RWPE2 (cell line): ENCODE data around the gene ARHGEF28.
A peak's percentile ranks its signal among the peaks of the same experiment; 100 is the strongest.

Source experiments
- ATAC-seq: fragments of 200-7000 bp; cut with Tn5 transposase; 3 replicates; pipeline ENCODE4 v1.9.1; 2021; ENCODE audit warnings: low read depth
- DNase-seq: peaks from one replicate; pipeline ENCODE4 v3.0.0-alpha.2; 2020; ENCODE audit warnings: low spot score
- H3K27ac ChIP-seq: fragments of 450-650 bp; 2 replicates; pipeline ENCODE4 v1.5.1; 2017; ENCODE audit warnings: mild to moderate bottlenecking; ENCODE audit not compliant: poor library complexity, severe bottlenecking
- H3K27me3 ChIP-seq: fragments of 250-450 bp; sonication (Bioruptor Pico); 2 replicates; pipeline ENCODE4 v1.5.1; 2021; ENCODE audit warnings: mild to moderate bottlenecking, moderate library complexity; ENCODE audit not compliant: insufficient read depth, poor library complexity, severe bottlenecking
- H3K36me3 ChIP-seq: fragments of 250-450 bp; sonication (Bioruptor Pico); 2 replicates; pipeline ENCODE4 v1.5.1; 2020; ENCODE audit warnings: low read depth, mild to moderate bottlenecking, moderate library complexity
- H3K4me1 ChIP-seq: fragments of 250-450 bp; sonication (Bioruptor Pico); 2 replicates; pipeline ENCODE4 v1.5.1; 2021; ENCODE audit warnings: mild to moderate bottlenecking, moderate library complexity; ENCODE audit not compliant: insufficient read depth, poor library complexity, severe bottlenecking
- H3K4me3 ChIP-seq: fragments of 250-450 bp; sonication (Bioruptor Pico); 2 replicates; pipeline ENCODE4 v1.5.1; 2021; ENCODE audit warnings: mild to moderate bottlenecking, moderate library complexity; ENCODE audit not compliant: severe bottlenecking
- H3K9me3 ChIP-seq: fragments of 250-450 bp; sonication (Bioruptor Pico); 2 replicates; pipeline ENCODE4 v1.5.1; 2021; ENCODE audit warnings: mild to moderate bottlenecking, moderate library complexity; ENCODE audit not compliant: severe bottlenecking
- CTCF ChIP-seq: fragments of 450-650 bp; IDR thresholded peaks from one replicate; pipeline ENCODE4 v1.5.1; 2017; ENCODE audit warnings: mild to moderate bottlenecking, moderate library complexity; ENCODE audit not compliant: poor library complexity, severe bottlenecking

ARHGEF28 gene

GRCh38 chr5:73633060-73633459 is 7.1 kb downstream of the ARHGEF28 start:
- Histone ChIP-seq H3K27ac (peak overlapping the region; percentile 99), H3K9me3 (no peaks in the 10 kb centered on the region), H3K27me3 (no peaks in the 10 kb centered on the region), H3K4me3 (no peak overlapping the region), H3K36me3 (peaks cover 23% of the 10 kb centered on the region), H3K4me1 (peaks cover 63% of the 10 kb centered on the region)
- no peak for ATAC-seq
- TF ChIP-seq CTCF = peak; percentile 21
- no peak for DNase-seq

GRCh38 chr5:73636408-73636807 is 10.4 kb downstream of the ARHGEF28 start:
- peaks cover 73% of the 10 kb centered on the region for H3K4me1 ChIP-seq
- peak overlapping the region; percentile 99 for H3K27ac ChIP-seq
- TF ChIP-seq CTCF = no peak
- DNase-seq (no peak), ATAC-seq (no peak)
- H3K27me3 ChIP-seq = no peaks in the 10 kb centered on the region
- H3K4me3 ChIP-seq = no peak overlapping the region
- H3K9me3 ChIP-seq = no peaks in the 10 kb centered on the region
- peaks cover 30% of the 10 kb centered on the region for H3K36me3 ChIP-seq

DNA sequence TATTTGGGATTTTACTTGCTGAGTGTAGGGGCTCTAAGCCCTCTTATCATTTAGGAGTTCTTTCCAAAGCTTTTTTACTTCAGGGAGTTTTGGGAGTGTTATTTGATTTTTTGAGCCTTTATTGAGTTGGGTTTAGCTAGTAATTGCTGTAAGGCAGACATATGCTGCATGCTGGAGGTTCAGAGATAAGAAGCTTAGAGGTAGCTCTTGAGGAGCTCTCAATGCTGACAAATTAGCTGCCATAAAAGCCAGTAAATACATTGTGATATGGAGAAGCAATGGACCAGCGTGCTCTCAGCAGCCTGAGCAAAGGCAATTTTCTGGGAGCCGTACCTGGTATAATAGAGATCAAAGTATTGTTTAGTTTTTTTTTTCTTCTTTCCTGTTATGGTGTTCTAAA is 11.6 kb downstream of the ARHGEF28 start:
- no peaks in the 10 kb centered on the region for H3K9me3 ChIP-seq
- ATAC-seq = no peak
- peaks cover 81% of the 10 kb centered on the region for H3K4me1 ChIP-seq
- no peak for DNase-seq
- H3K27me3 ChIP-seq = no peaks in the 10 kb centered on the region
- H3K27ac ChIP-seq = peak overlapping the region; percentile 99
- peaks cover 28% of the 10 kb centered on the region for H3K36me3 ChIP-seq
- no peak for TF ChIP-seq CTCF
- H3K4me3 ChIP-seq = no peak overlapping the region

- Histone ChIP-seq H3K36me3 (peaks cover 36% of the 10 kb centered on the region), H3K9me3 (no peaks in the 10 kb centered on the region), H3K4me1 (peaks cover 86% of the 10 kb centered on the region), H3K4me3 (no peak overlapping the region), H3K27ac (peak overlapping the region; percentile 99), H3K27me3 (no peaks in the 10 kb centered on the region)
- peak; percentile 70 for ATAC-seq
- no peak for DNase-seq
- TF ChIP-seq CTCF = no peak
Measured at GRCh38 chr5:73638344-73639095, 12.5 kb downstream of the ARHGEF28 start.

- DNase-seq = no peak
- peaks cover 88% of the 10 kb centered on the region for H3K4me1 ChIP-seq
- TF ChIP-seq CTCF = no peak
- no peaks in the 10 kb centered on the region for H3K27me3 ChIP-seq
- peak overlapping the region; percentile 99 for H3K27ac ChIP-seq
- no peak for ATAC-seq
- H3K36me3 ChIP-seq = peaks cover 26% of the 10 kb centered on the region
- H3K4me3 ChIP-seq = no peak overlapping the region
- no peaks in the 10 kb centered on the region for H3K9me3 ChIP-seq
Measured at GRCh38 chr5:73640861-73641320, 14.9 kb downstream of the ARHGEF28 start.
